NCI-H146 treated with DMSO at 0.1 percent for 48 hours (cell line): ENCODE data around the gene POU1F1.
"Not testable (repeated sequence)": the region's sequence is repeated elsewhere in the genome, so short reads cannot be mapped to it uniquely, and the experiment has no call there.

ENCODE experiments used
- DNase-seq: peaks from one replicate; lab custom pipeline; 2025; ENCODE audit not compliant: unreplicated experiment; lab: John Stamatoyannopoulos, UW

POU1F1 gene

GRCh38 chr3:87260270-87260669 lies 16.1 kb downstream of the POU1F1 start:
- no peak for DNase-seq

GRCh38 chr3:87250009-87250408 lies 26.4 kb downstream of the POU1F1 start:
- no peak for DNase-seq

- DNase-seq = no peak
Observed at GRCh38 chr3:87248831-87249230, 27.6 kb downstream of the POU1F1 start.

- DNase-seq = not testable (repeated sequence)
Observed at GRCh38 chr3:87248231-87248630, 28.2 kb downstream of the POU1F1 start.

- DNase-seq = peak; percentile 39
Observed at GRCh38 chr3:87247430-87247773, 29.0 kb downstream of the POU1F1 start.

- no peak for DNase-seq
Observed at GRCh38 chr3:87246662-87247429, 29.5 kb downstream of the POU1F1 start.

GRCh38 chr3:87236093-87236492 lies 40.3 kb downstream of the POU1F1 start:
- no peak for DNase-seq

- DNase-seq = no peak
Observed at GRCh38 chr3:87233805-87234204, 42.6 kb downstream of the POU1F1 start.

- no peak for DNase-seq
Observed at GRCh38 chr3:87229113-87229512, 47.3 kb downstream of the POU1F1 start.

GRCh38 chr3:87228316-87228715 lies 48.1 kb downstream of the POU1F1 start:
- no peak for DNase-seq

GRCh38 chr3:87227835-87228144 lies 48.6 kb downstream of the POU1F1 start:
- no peak for DNase-seq

- DNase-seq = peak; percentile 86
Observed at GRCh38 chr3:87227104-87227834, 49.1 kb downstream of the POU1F1 start, which contains the start of gene CHMP2B. Gene CHMP2B (plus strand): TSS chr3:87227309. CDS start chr3:87227523, 214 bp downstream.

- DNase-seq = peak; percentile 24
Observed at GRCh38 chr3:87225659-87226058, 50.7 kb downstream of the POU1F1 start.

- no peak for DNase-seq
Observed at GRCh38 chr3:87219611-87220010, 56.8 kb downstream of the POU1F1 start.

GRCh38 chr3:87218560-87218959 lies 57.8 kb downstream of the POU1F1 start:
- DNase-seq = no peak
